HG03045 (cell line): Measurements from ENCODE around the gene FBXO24.

Experiments
- ATAC-seq: cut with Tn5 transposase; IDR thresholded peaks from one replicate; pipeline ENCODE4 v1.9.1; 2021; ENCODE audit warnings: mild to moderate bottlenecking, moderate library complexity; ENCODE audit not compliant: unreplicated experiment

FBXO24 gene

GRCh38 chr7:100589341-100589947 is 3.3 kb downstream of the FBXO24 start:
- ATAC-seq, result no peak

- ATAC-seq, result no peak
Measured at GRCh38 chr7:100590077-100590737, 4.1 kb downstream of the FBXO24 start.

DNA sequence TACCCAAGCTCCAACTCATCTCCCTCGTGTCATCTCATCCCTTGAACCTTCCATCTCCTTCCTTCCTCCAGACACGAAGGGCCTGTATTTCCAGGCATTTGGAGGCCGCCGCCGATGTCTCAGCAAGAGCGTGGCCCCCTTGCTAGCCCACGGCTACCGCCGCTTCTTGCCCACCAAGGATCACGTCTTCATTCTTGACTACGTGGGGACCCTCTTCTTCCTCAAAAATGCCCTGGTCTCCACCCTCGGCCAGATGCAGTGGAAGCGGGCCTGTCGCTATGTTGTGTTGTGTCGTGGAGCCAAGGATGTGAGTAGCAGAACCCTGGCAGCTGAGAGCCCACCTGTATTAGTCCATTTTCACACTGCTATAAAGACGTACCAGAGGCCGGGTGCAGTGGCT is 5.5 kb downstream of the FBXO24 start:
- no peak for ATAC-seq

GRCh38 chr7:100595188-100595587 is 9.1 kb downstream of the FBXO24 start:
- no peak for ATAC-seq

GRCh38 chr7:100598425-100598824 is 12.3 kb downstream of the FBXO24 start:
- no peak for ATAC-seq

- no peak for ATAC-seq
Measured at GRCh38 chr7:100599911-100600729, 14.0 kb downstream of the FBXO24 start.

DNA sequence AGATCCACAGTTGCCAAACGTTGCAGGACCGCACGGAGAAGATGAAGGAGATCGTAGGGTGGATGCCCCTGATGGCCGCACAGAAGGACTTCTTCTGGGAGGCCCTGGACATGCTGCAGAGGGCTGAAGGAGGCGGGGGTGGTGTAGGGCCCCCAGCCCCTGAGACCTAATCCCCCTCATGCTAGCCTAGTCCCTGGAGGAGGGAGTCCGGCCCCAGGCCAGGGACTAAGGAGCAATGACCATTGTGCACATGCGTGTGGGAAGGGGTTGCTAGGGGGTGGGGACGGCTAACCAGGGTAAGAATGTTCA is 14.6 kb downstream of the FBXO24 start:
- ATAC-seq, result no peak

- no peak for ATAC-seq
Measured at GRCh38 chr7:100602889-100603725, 17.0 kb downstream of the FBXO24 start.

DNA sequence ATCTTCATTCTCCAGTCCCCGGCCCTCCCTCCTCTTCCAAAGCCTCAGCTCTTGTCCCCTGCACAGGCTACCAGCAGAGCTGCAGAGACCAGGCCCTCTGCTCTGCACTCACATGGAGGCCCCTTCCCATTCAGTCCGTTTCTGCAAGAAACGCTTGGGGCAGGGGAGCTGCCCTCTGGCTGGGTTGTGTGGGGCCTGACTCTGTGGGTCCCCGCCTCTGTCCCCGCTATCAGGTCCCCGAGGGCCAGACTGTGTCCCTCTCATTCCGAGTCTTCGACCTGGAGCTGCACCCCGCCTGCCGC is 17.5 kb downstream of the FBXO24 start:
- ATAC-seq, result peak; percentile 4

DNA sequence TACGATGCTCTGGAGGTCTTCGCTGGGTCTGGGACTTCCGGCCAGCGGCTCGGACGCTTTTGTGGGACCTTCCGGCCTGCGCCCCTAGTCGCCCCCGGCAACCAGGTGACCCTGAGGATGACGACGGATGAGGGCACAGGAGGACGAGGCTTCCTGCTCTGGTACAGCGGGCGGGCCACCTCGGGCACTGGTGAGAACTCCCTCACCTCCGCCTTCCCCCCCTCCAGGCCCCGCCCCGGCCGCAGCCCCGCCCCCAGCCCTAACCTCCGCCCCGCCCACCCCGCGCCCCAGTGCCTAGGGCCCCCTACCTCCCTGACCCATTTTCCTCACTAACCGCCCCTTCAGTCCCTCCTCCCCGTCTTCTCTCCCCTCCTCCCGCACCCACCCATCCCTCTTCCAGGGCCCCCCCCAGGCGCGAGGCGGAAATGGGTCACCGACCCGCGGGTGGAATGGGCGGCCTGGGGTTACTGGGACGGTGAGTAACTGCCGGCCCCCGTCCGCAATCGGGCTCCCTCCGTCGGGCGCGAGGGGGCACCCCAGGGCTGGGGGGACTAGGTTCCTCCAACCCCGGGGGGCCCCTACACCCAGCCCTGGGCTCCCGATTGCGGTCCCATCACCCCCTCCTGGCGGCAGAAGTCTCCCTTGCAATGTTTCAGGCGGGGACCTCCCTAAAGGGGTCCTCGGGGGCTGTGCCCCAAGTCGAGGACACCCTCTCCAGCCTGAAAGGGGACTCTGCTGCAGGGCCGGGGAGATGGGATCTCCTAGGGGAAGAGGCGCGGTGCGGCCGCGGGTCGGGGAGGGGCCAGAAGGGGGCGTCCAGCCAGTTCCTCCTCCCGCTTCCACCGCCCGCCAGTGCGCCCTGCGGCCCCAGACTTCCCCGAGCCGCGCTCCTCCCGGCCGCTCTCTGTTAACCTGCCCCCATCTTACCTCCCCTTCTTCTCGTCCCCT is 18.2 kb downstream of the FBXO24 start:
- peak; percentile 57 for ATAC-seq

GRCh38 chr7:100604976-100605911 is 19.1 kb downstream of the FBXO24 start:
- ATAC-seq, result no peak

DNA sequence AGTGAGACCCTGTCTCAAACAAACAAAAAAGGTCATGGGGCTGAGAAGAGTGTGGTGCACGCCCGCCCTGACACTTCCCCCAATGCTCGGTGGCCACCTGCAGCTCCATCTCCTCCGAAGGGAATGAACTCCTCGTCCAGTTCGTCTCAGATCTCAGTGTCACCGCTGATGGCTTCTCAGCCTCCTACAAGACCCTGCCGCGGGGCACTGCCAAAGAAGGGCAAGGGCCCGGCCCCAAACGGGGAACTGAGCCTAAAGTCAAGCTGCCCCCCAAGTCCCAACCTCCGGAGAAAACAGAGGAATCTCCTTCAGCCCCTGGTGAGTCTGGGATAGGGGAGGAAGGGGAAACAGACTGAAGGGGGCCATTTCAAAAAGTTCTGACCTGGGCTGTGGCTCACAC is 20.2 kb downstream of the FBXO24 start:
- no peak for ATAC-seq

DNA sequence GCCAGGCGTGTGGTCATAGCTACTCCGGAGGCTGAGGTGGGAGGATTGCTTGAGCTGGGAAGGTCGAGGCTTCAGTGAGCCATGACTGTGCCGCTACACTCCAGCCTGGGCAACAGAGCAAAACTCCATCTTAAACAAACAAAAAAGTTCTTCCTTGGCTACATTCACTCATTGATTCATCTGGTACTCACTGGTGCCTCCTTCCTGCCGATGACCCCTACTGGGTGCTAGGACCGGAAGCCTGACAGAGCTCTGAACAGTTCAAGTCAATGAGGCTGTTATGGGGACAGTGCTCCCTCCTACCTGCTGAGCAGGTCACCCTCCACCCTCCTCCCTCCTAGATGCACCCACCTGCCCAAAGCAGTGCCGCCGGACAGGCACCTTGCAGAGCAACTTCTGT is 21.0 kb downstream of the FBXO24 start:
- no peak for ATAC-seq

- no peak for ATAC-seq
Measured at GRCh38 chr7:100609958-100610357, 23.8 kb downstream of the FBXO24 start.

GRCh38 chr7:100611983-100612729 is 26.0 kb downstream of the FBXO24 start, which contains the start of gene MOSPD3:
MOSPD3 (plus strand) TSS chr7:100612540; CDS start chr7:100612792, 252 bp downstream.
- ATAC-seq, result peak; percentile 89

DNA sequence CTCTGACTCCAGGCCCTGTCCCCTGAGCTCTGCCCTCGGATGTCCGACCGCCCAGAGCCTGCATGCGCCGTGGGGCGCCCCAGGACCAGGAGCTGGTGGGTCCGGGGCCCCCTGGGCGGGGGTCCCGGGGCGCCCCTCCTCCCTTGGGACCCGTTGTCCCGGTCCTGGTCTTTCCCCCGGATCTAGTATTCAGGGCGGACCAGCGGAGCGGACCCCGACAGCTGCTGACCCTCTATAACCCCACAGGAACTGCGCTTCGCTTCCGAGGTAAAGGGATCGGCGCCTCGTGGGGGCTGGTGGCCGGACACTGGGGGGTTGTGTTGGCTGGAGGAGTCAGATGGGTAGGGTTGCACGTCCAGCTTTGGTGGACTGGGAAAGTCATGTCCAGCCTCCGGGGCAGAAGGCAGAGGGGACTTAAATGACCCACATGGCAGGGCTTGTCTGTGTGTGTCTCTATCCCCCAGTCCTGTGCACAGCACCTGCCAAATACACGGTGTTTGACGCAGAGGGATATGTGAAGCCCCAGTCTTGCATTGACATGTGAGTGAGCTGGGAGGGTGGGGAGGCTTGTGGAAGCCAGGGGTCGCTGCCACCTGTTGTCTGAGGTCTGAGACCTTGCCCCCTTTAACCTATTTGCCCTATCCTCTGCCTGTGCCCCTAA is 26.7 kb downstream of the FBXO24 start:
- ATAC-seq, result peak; percentile 2

DNA sequence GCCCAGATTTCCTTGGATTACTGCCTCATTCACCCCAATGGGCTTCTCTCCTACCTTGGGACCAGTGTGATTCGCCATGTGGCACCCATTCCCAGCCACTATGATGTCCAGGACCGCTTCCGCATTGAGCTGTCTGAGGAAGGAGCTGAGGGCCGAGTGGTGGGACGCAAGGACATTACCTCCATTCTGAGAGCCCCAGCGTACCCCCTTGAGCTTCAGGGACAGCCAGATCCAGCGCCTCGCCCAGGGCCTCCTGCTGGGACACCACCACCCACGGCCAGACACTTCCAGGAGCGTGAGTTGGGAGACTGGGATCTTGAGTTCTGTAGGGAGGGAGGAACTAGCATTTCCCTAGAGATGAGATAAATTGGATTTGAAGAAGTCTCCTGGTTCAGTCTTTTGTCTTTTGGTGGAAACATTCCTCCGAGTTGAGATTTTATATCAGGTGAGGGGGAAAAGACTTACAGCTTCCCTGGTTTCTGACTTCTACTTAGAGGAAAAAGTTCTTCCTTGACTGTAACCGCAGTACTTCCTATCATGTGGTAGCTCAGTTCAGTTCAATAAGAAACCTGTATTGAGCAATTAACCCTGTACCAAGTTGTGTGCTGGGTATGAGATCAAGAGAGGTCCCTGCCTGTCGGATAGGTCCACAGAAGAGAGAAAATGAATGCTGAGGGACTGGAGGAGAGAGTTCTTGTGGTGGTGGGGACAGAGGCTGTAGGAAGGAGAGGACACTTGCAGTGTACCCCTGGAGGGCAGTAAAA is 27.5 kb downstream of the FBXO24 start:
- no peak for ATAC-seq
